NT2/D1 (cell line): ENCODE results near the gene SLC9A9.

Experiments
- YY1 ChIP-seq: IDR thresholded peaks from 2 replicates; pipeline ENCODE4 v1.6.1; 2011; ENCODE audit not compliant: insufficient read length, insufficient read depth
- ZNF274 ChIP-seq: IDR thresholded peaks from 2 replicates; pipeline ENCODE4 v1.6.1; 2011; ENCODE audit warnings: mild to moderate bottlenecking, low read depth, low read length

DNA sequence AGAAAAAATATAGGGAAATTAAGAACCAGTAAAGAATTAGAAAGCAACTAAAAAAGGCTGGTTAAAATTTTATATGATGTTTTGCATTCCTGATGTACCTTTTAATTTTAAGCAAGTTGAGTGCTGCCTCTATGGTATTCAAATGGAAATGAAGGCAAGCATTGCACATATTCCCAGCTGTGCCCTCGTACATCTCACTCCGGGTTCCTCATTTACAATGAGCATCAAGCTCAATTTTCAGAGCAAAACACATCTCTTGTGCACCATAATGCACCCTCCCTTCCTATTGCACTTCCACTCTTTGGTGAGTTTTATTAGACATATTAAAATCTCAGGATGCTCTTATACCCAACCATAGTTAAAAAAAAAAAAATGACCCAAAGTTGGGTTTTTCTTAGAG, 460.8 kb downstream of the SLC9A9 start:
- TF ChIP-seq ZNF274, result no peak
- no peak for TF ChIP-seq YY1
